A673 (cell line): ENCODE measurements around the gene RNU1-1.

Experiments used
- CTCF ChIP-seq: fragments of 300-800, 200-600 bp; sonication (generic); conservative IDR thresholded peaks from 2 replicates; pipeline ENCODE4 v1.5.1; 2017; ENCODE audit warnings: low read depth, mild to moderate bottlenecking, antibody characterized with exemption, low read length, moderate library complexity, mixed read lengths
- EZH2 ChIP-seq: fragments of 200-600 bp; sonication (generic); IDR thresholded peaks from 2 replicates; pipeline ENCODE4 v1.6.1; 2017; ENCODE audit warnings: borderline replicate concordance, low read depth, mild to moderate bottlenecking, mixed read lengths, antibody characterized with exemption, low read length; ENCODE audit not compliant: poor library complexity, severe bottlenecking

DNA sequence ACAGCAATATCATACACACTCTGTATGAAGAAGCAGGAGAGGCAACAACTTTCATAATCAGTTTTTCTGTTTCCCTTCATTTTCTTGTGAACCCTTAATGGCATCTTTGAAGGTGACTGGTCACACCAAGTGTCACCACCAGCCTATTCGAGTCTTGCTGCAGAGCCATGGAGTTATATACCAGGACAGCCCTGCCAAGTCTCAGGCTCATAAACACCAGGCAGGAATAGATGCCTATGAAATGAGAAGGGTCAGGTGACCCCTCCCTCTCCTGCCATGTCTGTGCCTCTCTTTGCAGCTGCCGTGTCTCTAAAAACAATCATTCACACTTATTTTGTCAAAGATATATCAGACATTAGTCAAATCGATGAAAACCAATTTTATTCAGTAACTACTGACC lies 45.5 kb downstream of the RNU1-1 start:
- TF ChIP-seq CTCF (no peak), EZH2 (no peak)
